GM23338 (cell line): ENCODE measurements around the gene MALRD1. TPM values are rescaled to one million over a fixed set of nuclear protein-coding genes. Genes with fewer than 3 reads are reported as not detected.
A peak's percentile ranks its signal among the peaks of the same experiment; 100 is the strongest.

ENCODE experiments used
- ATAC-seq: fragments of 200-7000 bp; cut with Tn5 transposase; 3 replicates; pipeline ENCODE4 v1.9.1; 2020
- DNase-seq: peaks from one replicate; pipeline ENCODE4 v3.0.0-alpha.2; 2015; ENCODE audit warnings: low spot score
- H2AFZ ChIP-seq: fragments of 200-600 bp; sonication (generic); 2 replicates; pipeline ENCODE4 v1.8.0; 2016; ENCODE audit warnings: antibody characterized with exemption, mild to moderate bottlenecking, moderate library complexity
- H3F3A ChIP-seq: fragments of 200-600 bp; sonication (generic); replicated peaks from 2 replicates; pipeline ENCODE4 v1.8.0; 2017; ENCODE audit warnings: antibody characterized with exemption, mixed run types, low read depth
- H3K27ac ChIP-seq: fragments of 200-600 bp; sonication (generic); 2 replicates; pipeline ENCODE4 v1.6.1; 2016; ENCODE audit warnings: low read depth
- H3K27me3 ChIP-seq: fragments of 200-600 bp; sonication (generic); 2 replicates; pipeline ENCODE4 v1.8.0; 2016; ENCODE audit warnings: mild to moderate bottlenecking, mixed run types, moderate library complexity; ENCODE audit not compliant: insufficient read depth
- H3K36me3 ChIP-seq: fragments of 200-600 bp; sonication (generic); 2 replicates; pipeline ENCODE4 v1.8.0; 2016; ENCODE audit warnings: mild to moderate bottlenecking; ENCODE audit not compliant: insufficient read depth
- H3K4me1 ChIP-seq: fragments of 200-600 bp; sonication (generic); 2 replicates; pipeline ENCODE4 v1.8.0; 2016; ENCODE audit warnings: mild to moderate bottlenecking, moderate library complexity; ENCODE audit not compliant: insufficient read depth
- H3K4me2 ChIP-seq: fragments of 200-600 bp; sonication (generic); 2 replicates; pipeline ENCODE4 v1.7.1; 2017; ENCODE audit warnings: mixed run types
- H3K4me3 ChIP-seq: fragments of 200-600 bp; sonication (generic); 2 replicates; pipeline ENCODE4 v1.6.1; 2016; ENCODE audit warnings: mixed run types
- H3K79me2 ChIP-seq: fragments of 200-600 bp; sonication (generic); replicated peaks from 2 replicates; pipeline ENCODE4 v1.8.0; 2017; ENCODE audit warnings: mild to moderate bottlenecking; ENCODE audit not compliant: insufficient read depth
- H3K9me2 ChIP-seq: fragments of 200-600 bp; sonication (generic); 2 replicates; pipeline ENCODE4 v1.8.0; 2017; ENCODE audit not compliant: insufficient read depth
- H4K20me1 ChIP-seq: fragments of 200-600 bp; sonication (generic); replicated peaks from 2 replicates; pipeline ENCODE4 v1.8.0; 2017; ENCODE audit warnings: mild to moderate bottlenecking; ENCODE audit not compliant: insufficient read depth
- H3K27ac Mint-ChIP-seq: 2 replicates; pipeline ENCODE4 v1.8.0; 2020; ENCODE audit warnings: inconsistent platforms, mild to moderate bottlenecking, moderate library complexity, mixed read lengths
- H3K27me3 Mint-ChIP-seq: 3 replicates; pipeline ENCODE4 v1.8.0; 2022; ENCODE audit warnings: low read depth, mild to moderate bottlenecking, moderate library complexity, mixed read lengths, inconsistent platforms; ENCODE audit not compliant: insufficient read depth, poor library complexity
- H3K36me3 Mint-ChIP-seq: 3 replicates; pipeline ENCODE4 v1.8.0; 2021; ENCODE audit warnings: low read depth, mild to moderate bottlenecking, inconsistent platforms, moderate library complexity, mixed read lengths
- H3K4me1 Mint-ChIP-seq: 3 replicates; pipeline ENCODE4 v1.8.0; 2020; ENCODE audit warnings: mild to moderate bottlenecking, inconsistent platforms, mixed read lengths
- H3K4me3 Mint-ChIP-seq: 3 replicates; pipeline ENCODE4 v1.8.0; 2021; ENCODE audit warnings: moderate library complexity, mild to moderate bottlenecking, inconsistent platforms, mixed read lengths
- H3K9me3 Mint-ChIP-seq: 3 replicates; pipeline ENCODE4 v1.8.0; 2020; ENCODE audit warnings: moderate library complexity, mild to moderate bottlenecking, inconsistent platforms, mixed read lengths
- CREB1 ChIP-seq: fragments of 250-450 bp; sonication (Bioruptor Pico); IDR thresholded peaks from 2 replicates; pipeline ENCODE4 v1.5.0; 2020; ENCODE audit warnings: low read depth, mild to moderate bottlenecking, moderate library complexity
- CTCF ChIP-seq, 2 experiments: fragments of 200-600 bp in 1 of 2; sonication (generic) in 1 of 2; conservative IDR thresholded peaks; 2 replicates each; pipeline versions ENCODE4 v1.5.1 to v1.6.1; 2016 to 2017; ENCODE audit warnings: antibody characterized with exemption in 2 of 2, low read depth in 2 of 2, mild to moderate bottlenecking in 2 of 2, moderate library complexity in 1 of 2
- ETS1 ChIP-seq: IDR thresholded peaks from 2 replicates; pipeline ENCODE4 v1.6.1; 2016; ENCODE audit warnings: antibody characterized with exemption
- EZH2phosphoT487 ChIP-seq: fragments of 200-600 bp; sonication (generic); IDR thresholded peaks from one replicate; pipeline ENCODE4 v1.8.1; 2018; ENCODE audit warnings: antibody characterized with exemption; ENCODE audit not compliant: unreplicated experiment
- JUNB ChIP-seq: IDR thresholded peaks from one replicate; pipeline ENCODE4 v1.6.1; 2016; ENCODE audit warnings: antibody characterized with exemption; ENCODE audit not compliant: unreplicated experiment
- NANOG ChIP-seq: IDR thresholded peaks from 2 replicates; pipeline ENCODE4 v1.6.1; 2016; ENCODE audit warnings: antibody characterized with exemption, borderline replicate concordance
- ZNF114 ChIP-seq: fragments of 250-450 bp; sonication (Bioruptor Pico); IDR thresholded peaks from 2 replicates; pipeline ENCODE4 v1.5.0; 2020; ENCODE audit warnings: mild to moderate bottlenecking, moderate library complexity
- ZNF462 ChIP-seq: fragments of 250-450 bp; sonication (Bioruptor Pico); IDR thresholded peaks from 2 replicates; pipeline ENCODE4 v1.5.0; 2020; ENCODE audit warnings: mild to moderate bottlenecking, moderate library complexity
- polyA plus RNA-seq: library from polyadenylated mRNA; unstranded; fragments of >200 nt; fragmentation: Nextera tagmentation; extraction: Ambion mirVana; gene quantifications from 2 replicates; pipeline ENCODE4 v1.2.1, GENCODE V29; 2016
- total RNA-seq: library from RNA; depleted of rRNA; stranded (reverse); fragments of >200 nt; shearing (Covaris generic); gene quantifications from 2 replicates; pipeline ENCODE4 v1.2.3, GENCODE V29; 2014

Gene MALRD1
- total and polyA plus RNA-seq, 2 experiments from 2014 or later: 0.42 to 1.9 TPM

- TF ChIP-seq ZNF462 (CRISPR knock-in tag) (no peak), CTCF (conservative IDR thresholded peaks at IDR 0.05; ENCODE audit: low read depth in 2 of 2) (peak in 1 of 2 experiments; percentile 23; a peak in 3 of 4 replicates)
- Histone ChIP-seq H3F3A (no peaks in the 10 kb centered on the region), H2AFZ (no peak overlapping the region), H4K20me1 (no peaks in the 10 kb centered on the region), H3K4me3 (no peak overlapping the region), H3K27me3 (no peaks in the 10 kb centered on the region), H3K4me2 (no peak overlapping the region), H3K4me1 (peaks cover 15% of the 10 kb centered on the region), H3K36me3 (no peaks in the 10 kb centered on the region), H3K9me2 (no peaks in the 10 kb centered on the region), H3K79me2 (no peaks in the 10 kb centered on the region), H3K27ac (no peak overlapping the region)
- peaks cover 7% of the 10 kb centered on the region; the same call in 2 of the 3 replicates for H3K4me1 Mint-ChIP-seq
- peaks cover 9% of the 10 kb centered on the region; the same call in 2 of the 3 replicates for H3K9me3 Mint-ChIP-seq
- peaks cover 1% of the 10 kb centered on the region for H3K27me3 Mint-ChIP-seq
- H3K27ac Mint-ChIP-seq: no peak overlapping the region
- 0 out of 3 replicates have a peak, but pooled peaks cover 4% of the 10 kb centered on the region for H3K36me3 Mint-ChIP-seq
- ATAC-seq (no peak), DNase-seq (no peak)
- H3K4me3 Mint-ChIP-seq: no peak overlapping the region
Observed at GRCh38 chr10:19411119-19411518, 362.5 kb downstream of the MALRD1 start.

GRCh38 chr10:19412531-19412930 lies 363.9 kb downstream of the MALRD1 start:
- DNase-seq: peak; percentile 79

More at GRCh38 chr10:19412531-19412930, 363.9 kb downstream of the MALRD1 start:
- H3F3A ChIP-seq: no peaks in the 10 kb centered on the region
- no peaks in the 10 kb centered on the region for H3K27me3 ChIP-seq
- H3K27ac Mint-ChIP-seq: no peak overlapping the region
- H3K9me3 Mint-ChIP-seq: peaks cover 9% of the 10 kb centered on the region; the same call in 2 of the 3 replicates
- H3K4me3 ChIP-seq: no peak overlapping the region
- peak; percentile 66 to 84 for TF ChIP-seq CTCF (conservative IDR thresholded peaks at IDR 0.05; ENCODE audit: low read depth in 2 of 2)
- TF ChIP-seq CREB1: no peak
- no peak for TF ChIP-seq EZH2phosphoT487
- no peak for TF ChIP-seq ZNF114 (CRISPR knock-in tag)
- TF ChIP-seq JUNB: no peak
- TF ChIP-seq ETS1: no peak
- no peak for TF ChIP-seq NANOG
- peaks cover 28% of the 10 kb centered on the region for H3K4me1 ChIP-seq
- H3K4me1 Mint-ChIP-seq: peaks cover 21% of the 10 kb centered on the region
- no peaks in the 10 kb centered on the region for H3K9me2 ChIP-seq
- H3K27me3 Mint-ChIP-seq: peaks cover 1% of the 10 kb centered on the region
- H3K36me3 Mint-ChIP-seq: 0 out of 3 replicates have a peak, but pooled peaks cover 4% of the 10 kb centered on the region
- H2AFZ ChIP-seq: no peak overlapping the region
- no peak overlapping the region for H3K27ac ChIP-seq
- ATAC-seq: peak; percentile 63
- H4K20me1 ChIP-seq: no peaks in the 10 kb centered on the region
- no peaks in the 10 kb centered on the region for H3K36me3 ChIP-seq
- no peaks in the 10 kb centered on the region for H3K79me2 ChIP-seq
- no peak overlapping the region for H3K4me2 ChIP-seq
- no peak overlapping the region for H3K4me3 Mint-ChIP-seq
